Measurements from ENCODE around the gene EGFL8. TPM values are rescaled to one million over a fixed set of nuclear protein-coding genes. Genes with fewer than 3 reads are reported as not detected.

Gene EGFL8
- total RNA-seq, 1 donor from 2014 or later: 3.4 TPM

GRCh38 chr6:32129297-32130088 is 34.9 kb upstream of the EGFL8 start:
- Mint-ChIP-seq H3K4me1 (peaks cover 47% of the 10 kb centered on the region), H3K27me3 (no peaks in the 10 kb centered on the region), H3K4me3 (peak overlapping the region; percentile 90), H3K27ac (peak overlapping the region; percentile 82), H3K9me3 (no peaks in the 10 kb centered on the region), H3K36me3 (ENCODE audit: low read depth) (peaks cover 33% of the 10 kb centered on the region)
- TF ChIP-seq CTCF (IDR thresholded peaks at IDR 0.05): no peak
- ATAC-seq (ENCODE audit: low read depth) (no peak), DNase-seq (no peak)
- CTCF ChIA-PET: interaction anchor here (1.4 to 4.3 kb wide), 2 partner anchors 11 to 23 kb away, joined by 3 to 28 read pairs; no protein-coding TSS in a partner anchor
- intact Hi-C loops (cut with micrococcal nuclease): loop anchor here (1.0 to 5.0 kb wide), 6 partner anchors 25 to 1283 kb away; partner anchors contain the start of genes CSNK2B, LY6G5B, NELFE and PHF1
- POLR2A ChIA-PET: interaction anchor here (0.5 to 4.3 kb wide), 13 partner anchors 48 to 667 kb away, joined by 3 to 59 read pairs (median 4); partner anchors contain the start of genes GPSM3, PBX2 and SKIC2

GRCh38 chr6:32131439-32131948 is 32.9 kb upstream of the EGFL8 start:
- DNase-seq (no peak), ATAC-seq (ENCODE audit: low read depth) (no peak)
- intact Hi-C loops (cut with micrococcal nuclease): loop anchor here (2.0 kb wide), 1 partner anchor 173 kb away; the partner anchor contains the start of genes NELFE and SKIC2
- Mint-ChIP-seq H3K27ac (no peak overlapping the region), H3K4me3 (peak overlapping the region; percentile 36), H3K36me3 (ENCODE audit: low read depth) (peaks cover 18% of the 10 kb centered on the region), H3K27me3 (no peaks in the 10 kb centered on the region), H3K9me3 (no peaks in the 10 kb centered on the region), H3K4me1 (peaks cover 39% of the 10 kb centered on the region)
- POLR2A ChIA-PET: interaction anchor here (3.9 kb wide), 1 partner anchor 65 kb away, joined by 56 read pairs; no protein-coding TSS in a partner anchor
- no peak for TF ChIP-seq CTCF (IDR thresholded peaks at IDR 0.05)
- CTCF ChIA-PET: no interaction called here

GRCh38 chr6:32132110-32132509 is 32.3 kb upstream of the EGFL8 start:
- CTCF ChIA-PET: no interaction called here
- ATAC-seq (ENCODE audit: low read depth): no peak
- no peak for TF ChIP-seq CTCF (IDR thresholded peaks at IDR 0.05)
- Mint-ChIP-seq H3K4me1 (peaks cover 32% of the 10 kb centered on the region), H3K27me3 (no peaks in the 10 kb centered on the region), H3K27ac (no peak overlapping the region), H3K4me3 (no peak overlapping the region), H3K9me3 (no peaks in the 10 kb centered on the region), H3K36me3 (ENCODE audit: low read depth) (peaks cover 13% of the 10 kb centered on the region)
- DNase-seq: no peak
- POLR2A ChIA-PET: no interaction called here
- intact Hi-C loops (cut with micrococcal nuclease): no loop called here

- no peak for TF ChIP-seq CTCF (IDR thresholded peaks at IDR 0.05)
- no peak overlapping the region for H3K27ac Mint-ChIP-seq
- CTCF ChIA-PET: no interaction called here
- no peak overlapping the region for H3K4me3 Mint-ChIP-seq
- DNase-seq (no peak), ATAC-seq (ENCODE audit: low read depth) (no peak)
- no peaks in the 10 kb centered on the region for H3K27me3 Mint-ChIP-seq
- POLR2A ChIA-PET: no interaction called here
- H3K9me3 Mint-ChIP-seq: no peaks in the 10 kb centered on the region
- peaks cover 16% of the 10 kb centered on the region for H3K4me1 Mint-ChIP-seq
- intact Hi-C loops (cut with micrococcal nuclease): no loop called here
- H3K36me3 Mint-ChIP-seq (ENCODE audit: low read depth): peaks cover 1% of the 10 kb centered on the region
Measured at GRCh38 chr6:32133786-32134185, 30.6 kb upstream of the EGFL8 start.

GRCh38 chr6:32137454-32137853 is 26.9 kb upstream of the EGFL8 start:
- intact Hi-C loops (cut with micrococcal nuclease): no loop called here
- POLR2A ChIA-PET: no interaction called here
- no peak for TF ChIP-seq CTCF (IDR thresholded peaks at IDR 0.05)
- H3K27ac Mint-ChIP-seq: no peak overlapping the region
- H3K36me3 Mint-ChIP-seq (ENCODE audit: low read depth): no peaks in the 10 kb centered on the region
- H3K4me3 Mint-ChIP-seq: no peak overlapping the region
- DNase-seq (no peak), ATAC-seq (ENCODE audit: low read depth) (no peak)
- no peaks in the 10 kb centered on the region for H3K4me1 Mint-ChIP-seq
- H3K9me3 Mint-ChIP-seq: no peaks in the 10 kb centered on the region
- CTCF ChIA-PET: no interaction called here
- H3K27me3 Mint-ChIP-seq: peaks cover 9% of the 10 kb centered on the region
